GM12878 (cell line): Measurements from ENCODE around the gene CTSE. TPM values are rescaled to one million over a fixed set of nuclear protein-coding genes. Genes with fewer than 3 reads are reported as not detected.

Experiments
- ATAC-seq: fragments of 200-7000 bp; cut with Tn5 transposase; 3 replicates; pipeline ENCODE4 v1.9.1; 2020; ENCODE audit warnings: mild to moderate bottlenecking, moderate library complexity
- BruUV-seq: library from RNA; stranded (reverse); fragments of 400-500 nt; replicated peaks from 2 replicates; lab custom pipeline; 2021; lab: Mats Ljungman, UMichigan
- CTCF ChIA-PET: fragments of 300-600 bp; sonication (Branson Sonifier 250); formaldehyde crosslinking; extraction: SDS; loops from one replicate; lab custom pipeline; 2021; ENCODE audit warnings: inconsistent platforms; lab: Yijun Ruan, JAX
- POLR2A ChIA-PET: fragments of 350-600 bp; formaldehyde crosslinking; extraction: SDS; loops from one replicate; lab custom pipeline; 2021; ENCODE audit warnings: inconsistent platforms; lab: Charles Lee
- RAD21 ChIA-PET: fragments of 300-600 bp; sonication (Branson Sonifier 250); formaldehyde crosslinking; loops from one replicate; lab custom pipeline; 2023; ENCODE audit warnings: antibody characterized with exemption; ENCODE audit not compliant: unreplicated experiment; lab: Charles Lee
- SMC1A ChIA-PET: fragments of 300-600 bp; sonication (Branson Sonifier 250); formaldehyde crosslinking; loops from one replicate; lab custom pipeline; 2023; ENCODE audit not compliant: unreplicated experiment, uncharacterized antibody; lab: Charles Lee
- DNase-seq: peaks from one replicate; pipeline ENCODE4 v3.0.0-alpha.2; 2011; ENCODE audit warnings: low read depth, low spot score
- FAIRE-seq: peaks from 3 replicates; lab custom pipeline; 2011; peaks lifted over from hg19 to GRCh38; lab: Jason Lieb, UNC
- H2AFZ ChIP-seq: 2 replicates; pipeline ENCODE4 v1.6.0; 2011; ENCODE audit warnings: low read depth, low read length, control low read depth; ENCODE audit not compliant: control insufficient read depth
- H3K27ac ChIP-seq: 2 replicates; pipeline ENCODE4 v1.5.1; 2011; ENCODE audit warnings: control low read depth; ENCODE audit not compliant: control insufficient read depth, insufficient read depth
- H3K27me3 ChIP-seq, 2 experiments: replicated peaks in 1 of 2; 2 replicates each; pipeline versions ENCODE4 v1.6.0 to v1.6.1; 2011; ENCODE audit warnings: low read length in 1 of 2; ENCODE audit not compliant: control insufficient read depth in 2 of 2, insufficient read depth in 2 of 2
- H3K36me3 ChIP-seq, 2 experiments: 2 replicates each; pipeline ENCODE4 v1.5.1; 2011; ENCODE audit warnings: low read length in 1 of 2; ENCODE audit not compliant: control insufficient read depth in 2 of 2, insufficient read depth in 2 of 2
- H3K4me1 ChIP-seq: 2 replicates; pipeline ENCODE4 v1.6.1; 2011; ENCODE audit warnings: mild to moderate bottlenecking, low read length, moderate library complexity, mixed read lengths; ENCODE audit not compliant: control insufficient read depth, insufficient read depth
- H3K4me2 ChIP-seq: 2 replicates; pipeline ENCODE4 v1.6.0; 2011; ENCODE audit warnings: control low read depth; ENCODE audit not compliant: control insufficient read depth, insufficient read depth
- H3K4me3 ChIP-seq: fragments of 200-600 bp; sonication (generic); 2 replicates; pipeline ENCODE4 v1.5.1; 2016
- H3K79me2 ChIP-seq: 2 replicates; pipeline ENCODE4 v1.6.0; 2011; ENCODE audit warnings: low read length; ENCODE audit not compliant: control insufficient read depth, insufficient read depth
- H3K9ac ChIP-seq: 2 replicates; pipeline ENCODE4 v1.8.0; 2011; ENCODE audit warnings: low read length, control low read depth, mixed read lengths; ENCODE audit not compliant: control insufficient read depth, insufficient read depth
- H3K9me3 ChIP-seq: replicated peaks from 3 replicates; pipeline ENCODE4 v1.5.1; 2011; ENCODE audit warnings: mild to moderate bottlenecking, low read length; ENCODE audit not compliant: control insufficient read depth, insufficient read depth
- H4K20me1 ChIP-seq: 2 replicates; pipeline ENCODE4 v1.6.0; 2011; ENCODE audit not compliant: control insufficient read depth, insufficient read depth
- E2F8 ChIP-seq: fragments of 450-650 bp; IDR thresholded peaks from 2 replicates; pipeline ENCODE4 v1.6.1; 2018; ENCODE audit warnings: mild to moderate bottlenecking, low read depth, moderate library complexity; ENCODE audit not compliant: partially characterized antibody
- ELK1 ChIP-seq: IDR thresholded peaks from 2 replicates; pipeline ENCODE4 v1.6.1; 2012; ENCODE audit warnings: low read depth, low read length, improper control_type of control experiment
- IKZF1 ChIP-seq: fragments of 450-650 bp; conservative IDR thresholded peaks from 2 replicates; pipeline ENCODE4 v1.6.1; 2017; ENCODE audit warnings: antibody characterized with exemption, mild to moderate bottlenecking
- MEF2A ChIP-seq: IDR thresholded peaks from 2 replicates; pipeline ENCODE4 v1.6.1; 2011; ENCODE audit warnings: low read depth, mild to moderate bottlenecking, low read length, moderate library complexity; ENCODE audit not compliant: insufficient read depth
- MTA2 ChIP-seq: fragments of 450-650 bp; IDR thresholded peaks from 2 replicates; pipeline ENCODE4 v1.6.1; 2016; ENCODE audit warnings: low read depth, mild to moderate bottlenecking, moderate library complexity
- NR2F1 ChIP-seq: fragments of 450-650 bp; conservative IDR thresholded peaks from 2 replicates; pipeline ENCODE4 v1.6.1; 2017; ENCODE audit warnings: mild to moderate bottlenecking
- RAD21 ChIP-seq: IDR thresholded peaks from 2 replicates; pipeline ENCODE4 v1.6.1; 2011; ENCODE audit warnings: mild to moderate bottlenecking, low read depth, low read length, moderate library complexity; ENCODE audit not compliant: insufficient read depth
- ZBTB40 ChIP-seq: fragments of 450-650 bp; IDR thresholded peaks from 2 replicates; pipeline ENCODE4 v1.6.1; 2016; ENCODE audit warnings: mild to moderate bottlenecking, moderate library complexity, borderline replicate concordance
- ZNF592 ChIP-seq: fragments of 450-650 bp; IDR thresholded peaks from 2 replicates; pipeline ENCODE4 v1.6.1; 2017; ENCODE audit warnings: mild to moderate bottlenecking, moderate library complexity
- WGBS: methylation state at CpG from one replicate; pipeline ENCODE4 v1.1.6; 2016; ENCODE audit warnings: low lambda C conversion rate; ENCODE audit not compliant: insufficient replicate concordance, insufficient coverage; ENCODE audit errors: missing lambda C conversion rate; 5-methylcytosine and 5-hydroxymethylcytosine counted together
- in situ Hi-C: fragments of 300-500 bp; cut with MboI; formaldehyde crosslinking; loops from 9 replicates; pipeline ENCODE4 v1.14.3; 2018; ENCODE audit warnings: mixed read lengths
- intact Hi-C: fragments of 100-400 bp; cut with micrococcal nuclease; formaldehyde crosslinking; loops from one replicate; pipeline ENCODE4 v1.14.2; 2022; ENCODE audit not compliant: unreplicated experiment
- polyA plus RNA-seq, 11 experiments: library from polyadenylated mRNA; depleted of rRNA in 4 of 11; unstranded in 6 of 11; stranded (reverse) in 5 of 11; fragments of >200 nt; fragmentation: Nextera tagmentation in 4 of 11; fragmentation: Illumina TruSeq in 1 of 11; extraction: Ambion mirVana in 4 of 11; extraction: Trizol in 1 of 11; gene quantifications; 1 replicate in 1 of 11; 2 replicates in 10 of 11; pipeline versions ENCODE4 v1.2.1 to v1.2.3, GENCODE V29; 2011 to 2016; ENCODE audit warnings: inconsistent platforms in 2 of 11, missing spikeins in 2 of 11, low read depth in 1 of 11
- total RNA-seq, 4 experiments: library from RNA; depleted of rRNA in 3 of 4; stranded (reverse); fragments of >200 nt in 3 of 4; fragmentation: Illumina TruSeq in 1 of 4; extraction: Trizol in 1 of 4; gene quantifications; 2 replicates each; pipeline versions ENCODE4 v1.2.1 to v1.2.3, GENCODE V29; 2013 to 2021

Gene CTSE
- total and polyA plus RNA-seq, 10 of the 15 experiments (the other 5 are each of a cell fraction or from before 2014, with no cell fraction given), result 0.26 TPM; not detected in 9

GRCh38 chr1:206059355-206059915 is 35.7 kb upstream of the CTSE start:
- peaks cover 3% of the 10 kb centered on the region; the same call in 1 of the 2 replicates for H4K20me1 ChIP-seq
- no peak overlapping the region; the same call in 1 of the 2 replicates for H3K27ac ChIP-seq
- H3K27me3 ChIP-seq, result no peaks in the 10 kb centered on the region
- no peak overlapping the region for H3K4me3 ChIP-seq
- H2AFZ ChIP-seq, result no peak overlapping the region
- 88% methylated on average over 3 of the region's 3 CpGs for WGBS
- FAIRE-seq (no peak), ATAC-seq (peak; percentile 36), DNase-seq (no peak)
- intact Hi-C loops (loop anchor here (5.0 to 10.0 kb wide), 3 partner anchors 425 to 1545 kb away; partner anchors contain the start of genes ELK4 and MDM4), in situ Hi-C loops (loop anchor here (10.0 kb wide), 1 partner anchor 725 kb away; no protein-coding TSS in a partner anchor)
- ChIA-PET POLR2A (interaction anchor here (0.7 kb wide), 1 partner anchor 15 kb away, joined by 5 read pairs; no protein-coding TSS in a partner anchor), CTCF (interaction anchor here (0.7 to 6.1 kb wide), 8 partner anchors 9 to 49 kb away, joined by 3 to 44 read pairs (median 4); no protein-coding TSS in a partner anchor), SMC1A (interaction anchor here (0.6 to 7.1 kb wide), 7 partner anchors 12 to 49 kb away, joined by 3 to 63 read pairs (median 3); no protein-coding TSS in a partner anchor), RAD21 (interaction anchor here (0.6 to 2.4 kb wide), 4 partner anchors 10 to 502 kb away, joined by 3 to 9 read pairs (median 5); no protein-coding TSS in a partner anchor)
- no peak overlapping the region for H3K9ac ChIP-seq
- peaks cover 42% of the 10 kb centered on the region for H3K79me2 ChIP-seq
- H3K9me3 ChIP-seq, result no peaks in the 10 kb centered on the region; the same call in 2 of the 3 replicates
- no TSS peak for BruUV-seq
- peaks cover 10% of the 10 kb centered on the region for H3K4me1 ChIP-seq
- peaks cover 21 to 36% of the 10 kb centered on the region in 2 experiments for H3K36me3 ChIP-seq
- H3K4me2 ChIP-seq, result peak overlapping the region; percentile 19; the same call in 1 of the 2 replicates
- no peak for TF ChIP-seq NR2F1
- TF ChIP-seq IKZF1, result no peak
- TF ChIP-seq MEF2A, result no peak
- no peak for TF ChIP-seq E2F8
- TF ChIP-seq ZBTB40, result no peak
- TF ChIP-seq ELK1, result no peak
- no peak for TF ChIP-seq MTA2
- no peak for TF ChIP-seq RAD21
- no peak for TF ChIP-seq ZNF592
